Type B pancreatic cell (in vitro differentiated cells): ENCODE measurements around the gene THRAP3. TPM values are rescaled to one million over a fixed set of nuclear protein-coding genes. Genes with fewer than 3 reads are reported as not detected.
A peak's percentile ranks its signal among the peaks of the same experiment; 100 is the strongest.

Source experiments
- DNase-seq: peaks from one replicate; pipeline ENCODE4 v3.0.0; 2021; ENCODE audit warnings: mixed read lengths; ENCODE audit not compliant: unreplicated experiment; ENCODE audit errors: extremely low spot score
- H3K27ac Mint-ChIP-seq: 2 replicates; pipeline ENCODE4 v1.8.0; 2021; ENCODE audit warnings: mild to moderate bottlenecking, mixed read lengths
- H3K27me3 Mint-ChIP-seq: 2 replicates; pipeline ENCODE4 v1.8.0; 2021; ENCODE audit warnings: mixed read lengths
- H3K36me3 Mint-ChIP-seq: 2 replicates; pipeline ENCODE4 v1.8.0; 2021; ENCODE audit warnings: mixed read lengths
- H3K4me1 Mint-ChIP-seq: one replicate; pipeline ENCODE4 v1.8.0; 2021; ENCODE audit warnings: mixed read lengths; ENCODE audit not compliant: unreplicated experiment
- H3K4me3 Mint-ChIP-seq: 2 replicates; pipeline ENCODE4 v1.8.0; 2021; ENCODE audit warnings: mild to moderate bottlenecking, mixed read lengths
- H3K9me3 Mint-ChIP-seq: 2 replicates; pipeline ENCODE4 v1.8.0; 2021; ENCODE audit warnings: mixed read lengths
- total RNA-seq: library from RNA; stranded (reverse); gene quantifications from 2 replicates; pipeline ENCODE4 v1.2.1, GENCODE V29; 2021; ENCODE audit warnings: low replicate concordance
- TF ChIP-seq, protein P1 (sequence below): fragments of 200-600 bp; sonication (generic); conservative IDR thresholded peaks from 2 replicates; pipeline ENCODE4 v1.5.0; 2021; ENCODE audit warnings: antibody characterized with exemption, mild to moderate bottlenecking

Gene THRAP3
- total RNA-seq, 1 donor from 2014 or later, result 135 TPM

DNA sequence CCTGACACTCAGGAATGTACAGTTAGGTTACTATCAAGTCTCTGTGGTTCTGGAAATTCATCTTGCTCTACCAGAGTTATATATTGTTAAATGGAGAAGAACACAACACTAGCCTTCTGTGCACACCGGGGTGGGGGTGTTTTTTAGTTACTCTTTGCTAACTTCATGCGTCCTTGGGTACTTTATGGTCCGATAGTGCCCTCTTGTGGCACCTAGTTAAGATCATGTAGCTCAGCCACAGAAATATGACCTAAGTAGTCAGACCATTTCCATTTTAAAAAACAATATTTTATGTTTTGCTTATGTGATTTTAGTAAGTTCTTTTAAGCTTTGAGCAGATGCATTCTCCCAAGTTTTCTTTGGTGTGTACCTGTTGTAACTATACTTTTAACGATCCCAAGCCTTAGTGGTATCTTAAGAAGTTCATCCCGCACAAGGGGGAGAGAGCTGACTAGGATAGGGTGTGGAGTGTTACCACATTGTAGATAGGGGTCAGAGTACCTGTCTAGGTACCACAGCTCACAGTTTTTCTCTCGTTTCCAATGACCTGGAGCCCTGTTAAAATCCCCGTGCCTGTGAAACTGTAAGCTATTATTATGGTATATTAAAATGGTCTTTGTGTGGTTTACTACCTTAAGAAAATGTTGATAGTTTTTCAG lies 61.3 kb downstream of the THRAP3 start:
- DNase-seq, result no peak
- TF ChIP-seq, protein P1, sequence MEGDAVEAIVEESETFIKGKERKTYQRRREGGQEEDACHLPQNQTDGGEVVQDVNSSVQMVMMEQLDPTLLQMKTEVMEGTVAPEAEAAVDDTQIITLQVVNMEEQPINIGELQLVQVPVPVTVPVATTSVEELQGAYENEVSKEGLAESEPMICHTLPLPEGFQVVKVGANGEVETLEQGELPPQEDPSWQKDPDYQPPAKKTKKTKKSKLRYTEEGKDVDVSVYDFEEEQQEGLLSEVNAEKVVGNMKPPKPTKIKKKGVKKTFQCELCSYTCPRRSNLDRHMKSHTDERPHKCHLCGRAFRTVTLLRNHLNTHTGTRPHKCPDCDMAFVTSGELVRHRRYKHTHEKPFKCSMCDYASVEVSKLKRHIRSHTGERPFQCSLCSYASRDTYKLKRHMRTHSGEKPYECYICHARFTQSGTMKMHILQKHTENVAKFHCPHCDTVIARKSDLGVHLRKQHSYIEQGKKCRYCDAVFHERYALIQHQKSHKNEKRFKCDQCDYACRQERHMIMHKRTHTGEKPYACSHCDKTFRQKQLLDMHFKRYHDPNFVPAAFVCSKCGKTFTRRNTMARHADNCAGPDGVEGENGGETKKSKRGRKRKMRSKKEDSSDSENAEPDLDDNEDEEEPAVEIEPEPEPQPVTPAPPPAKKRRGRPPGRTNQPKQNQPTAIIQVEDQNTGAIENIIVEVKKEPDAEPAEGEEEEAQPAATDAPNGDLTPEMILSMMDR, result peak; percentile 91
- H3K27me3 Mint-ChIP-seq, result no peaks in the 10 kb centered on the region
- H3K27ac Mint-ChIP-seq, result peak overlapping the region; percentile 82
- H3K4me1 Mint-ChIP-seq, result peaks cover 18% of the 10 kb centered on the region
- H3K4me3 Mint-ChIP-seq, result no peak overlapping the region
- no peaks in the 10 kb centered on the region for H3K9me3 Mint-ChIP-seq
- H3K36me3 Mint-ChIP-seq, result peaks cover 28% of the 10 kb centered on the region

DNA sequence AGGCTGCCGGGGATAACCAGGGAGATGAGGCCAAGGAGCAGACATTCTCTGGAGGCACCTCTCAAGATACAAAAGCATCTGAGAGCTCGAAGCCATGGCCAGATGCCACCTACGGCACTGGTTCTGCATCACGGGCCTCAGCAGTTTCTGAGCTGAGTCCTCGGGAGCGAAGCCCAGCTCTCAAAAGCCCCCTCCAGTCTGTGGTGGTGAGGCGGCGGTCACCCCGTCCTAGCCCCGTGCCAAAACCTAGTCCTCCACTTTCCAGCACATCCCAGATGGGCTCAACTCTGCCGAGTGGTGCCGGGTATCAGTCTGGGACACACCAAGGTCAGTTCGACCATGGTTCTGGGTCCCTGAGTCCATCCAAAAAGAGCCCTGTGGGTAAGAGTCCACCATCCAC lies 62.6 kb downstream of the THRAP3 start:
- no peak for DNase-seq
- TF ChIP-seq, protein P1, result no peak
- Mint-ChIP-seq H3K27ac (no peak overlapping the region), H3K36me3 (peaks cover 36% of the 10 kb centered on the region), H3K4me1 (peaks cover 18% of the 10 kb centered on the region), H3K27me3 (no peaks in the 10 kb centered on the region), H3K9me3 (no peaks in the 10 kb centered on the region), H3K4me3 (no peak overlapping the region)

DNA sequence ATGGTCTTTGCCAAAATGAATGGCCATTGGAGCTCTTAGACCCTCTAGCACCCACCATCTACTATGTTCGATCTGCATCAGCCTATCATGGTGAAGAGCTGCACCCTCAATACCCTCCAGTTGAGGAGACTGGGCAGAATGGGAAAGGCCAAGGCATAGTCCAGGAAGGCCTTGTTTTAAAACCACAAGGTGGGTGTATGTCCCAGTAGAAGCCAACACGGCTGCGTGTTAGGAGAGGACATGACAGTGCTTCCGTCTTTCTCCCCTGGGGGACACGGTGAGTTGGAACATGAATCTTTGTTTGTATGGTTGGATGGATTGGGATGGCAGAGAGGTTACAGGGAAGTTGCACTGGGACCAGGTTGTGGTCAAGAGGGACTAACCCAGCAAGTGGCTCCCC lies 63.4 kb downstream of the THRAP3 start:
- no peak overlapping the region for H3K4me3 Mint-ChIP-seq
- DNase-seq, result no peak
- H3K27me3 Mint-ChIP-seq, result no peaks in the 10 kb centered on the region
- peaks cover 34% of the 10 kb centered on the region for H3K36me3 Mint-ChIP-seq
- TF ChIP-seq, protein P1, result no peak
- peak overlapping the region; percentile 31 for H3K27ac Mint-ChIP-seq
- H3K4me1 Mint-ChIP-seq, result peaks cover 15% of the 10 kb centered on the region
- no peaks in the 10 kb centered on the region for H3K9me3 Mint-ChIP-seq

DNA sequence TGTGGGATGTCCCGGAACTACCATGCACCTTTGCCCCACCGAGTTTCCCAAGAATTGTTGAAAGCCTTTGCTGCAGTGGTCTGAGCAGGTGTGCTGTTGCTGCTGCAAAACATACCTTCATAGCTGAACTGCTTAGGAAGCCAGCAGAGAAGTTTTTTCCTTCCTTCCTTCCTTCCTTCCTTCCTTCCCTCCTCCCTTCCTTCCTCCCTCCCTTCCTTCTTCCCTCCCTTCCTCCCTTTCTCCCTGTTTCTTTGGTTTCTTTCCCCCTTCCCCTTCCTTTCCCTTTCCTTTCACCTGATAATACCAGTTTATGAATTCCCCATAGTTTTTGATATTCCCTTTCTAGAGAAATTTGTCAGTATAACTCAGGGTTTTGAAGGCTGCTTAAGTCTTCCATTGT lies 71.1 kb downstream of the THRAP3 start:
- Mint-ChIP-seq H3K4me1 (peaks cover 5% of the 10 kb centered on the region), H3K4me3 (no peak overlapping the region), H3K36me3 (peaks cover 32% of the 10 kb centered on the region), H3K27me3 (no peaks in the 10 kb centered on the region), H3K9me3 (no peaks in the 10 kb centered on the region), H3K27ac (no peak overlapping the region)
- DNase-seq, result no peak
- TF ChIP-seq, protein P1, result no peak

DNA sequence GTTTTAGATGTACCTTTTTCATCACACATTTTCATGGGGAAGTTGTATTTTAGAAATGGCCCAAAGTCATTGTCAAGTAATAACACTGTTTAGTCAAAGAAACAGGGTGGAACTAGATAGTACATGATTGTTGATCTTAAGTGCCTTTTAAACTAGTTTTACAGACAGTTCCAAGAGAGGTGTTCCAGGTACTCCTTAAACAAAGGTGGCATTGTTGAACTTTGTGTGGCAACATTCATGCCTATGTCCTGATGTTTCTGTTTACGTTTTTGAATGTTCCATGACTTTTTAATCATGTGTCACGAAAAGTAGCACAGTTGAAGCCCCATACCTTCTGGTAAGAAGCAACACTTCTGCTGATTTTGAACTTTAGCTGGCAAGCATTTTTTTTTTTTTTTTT lies 72.8 kb downstream of the THRAP3 start:
- H3K36me3 Mint-ChIP-seq, result peaks cover 30% of the 10 kb centered on the region
- H3K27ac Mint-ChIP-seq, result no peak overlapping the region
- no peaks in the 10 kb centered on the region for H3K27me3 Mint-ChIP-seq
- H3K4me3 Mint-ChIP-seq, result no peak overlapping the region
- H3K9me3 Mint-ChIP-seq, result no peaks in the 10 kb centered on the region
- DNase-seq, result no peak
- TF ChIP-seq, protein P1, result no peak
- peaks cover 5% of the 10 kb centered on the region for H3K4me1 Mint-ChIP-seq
